GM12878 (cell line): ENCODE results near the gene GPR108. TPM values are rescaled to one million over a fixed set of nuclear protein-coding genes. Genes with fewer than 3 reads are reported as not detected.
A peak's percentile ranks its signal among the peaks of the same experiment; 100 is the strongest.

Source experiments
- BCL11A ChIP-seq: IDR thresholded peaks from 2 replicates; pipeline ENCODE4 v1.6.1; 2011; ENCODE audit warnings: low read depth, low read length
- CHD2 ChIP-seq: IDR thresholded peaks from 2 replicates; pipeline ENCODE4 v1.6.1; 2011; ENCODE audit warnings: low read depth, low read length, improper control_type of control experiment, borderline replicate concordance
- ELK1 ChIP-seq: IDR thresholded peaks from 2 replicates; pipeline ENCODE4 v1.6.1; 2012; ENCODE audit warnings: low read depth, low read length, improper control_type of control experiment
- NBN ChIP-seq: fragments of 450-650 bp; IDR thresholded peaks from 2 replicates; pipeline ENCODE4 v1.6.1; 2016
- NR2C1 ChIP-seq: fragments of 450-650 bp; IDR thresholded peaks from 2 replicates; pipeline ENCODE4 v1.6.1; 2017; ENCODE audit warnings: antibody characterized with exemption, mild to moderate bottlenecking, moderate library complexity
- PAX8 ChIP-seq: fragments of 450-650 bp; IDR thresholded peaks from 2 replicates; pipeline ENCODE4 v1.6.1; 2017; ENCODE audit warnings: mild to moderate bottlenecking, moderate library complexity
- POLR2A ChIP-seq: IDR thresholded peaks from 2 replicates; pipeline ENCODE4 v1.6.1; 2011; ENCODE audit warnings: low read depth, mild to moderate bottlenecking, low read length
- RB1 ChIP-seq: fragments of 450-650 bp; formaldehyde crosslinking; IDR thresholded peaks from 2 replicates; pipeline ENCODE4 v1.6.1; 2017; ENCODE audit warnings: mild to moderate bottlenecking, borderline replicate concordance
- SMAD1 ChIP-seq: fragments of 450-650 bp; IDR thresholded peaks from 2 replicates; pipeline ENCODE4 v1.6.1; 2018; ENCODE audit warnings: mild to moderate bottlenecking, low read depth; ENCODE audit not compliant: partially characterized antibody
- YBX1 ChIP-seq: fragments of 450-650 bp; IDR thresholded peaks from 2 replicates; pipeline ENCODE4 v1.6.1; 2016; ENCODE audit warnings: antibody characterized with exemption
- ZBED1 ChIP-seq: IDR thresholded peaks from 2 replicates; pipeline ENCODE4 v1.6.1; 2016; ENCODE audit warnings: borderline replicate concordance
- ZBTB11 ChIP-seq: fragments of 450-650 bp; formaldehyde crosslinking; IDR thresholded peaks from 2 replicates; pipeline ENCODE4 v1.5.0; 2022; ENCODE audit warnings: mild to moderate bottlenecking, missing genetic modification characterization
- polyA plus RNA-seq, 11 experiments: library from polyadenylated mRNA; depleted of rRNA in 4 of 11; unstranded in 6 of 11; stranded (reverse) in 5 of 11; fragments of >200 nt; fragmentation: Nextera tagmentation in 4 of 11; fragmentation: Illumina TruSeq in 1 of 11; extraction: Ambion mirVana in 4 of 11; extraction: Trizol in 1 of 11; gene quantifications; 1 replicate in 1 of 11; 2 replicates in 10 of 11; pipeline versions ENCODE4 v1.2.1 to v1.2.3, GENCODE V29; 2011 to 2016; ENCODE audit warnings: inconsistent platforms in 2 of 11, missing spikeins in 2 of 11, low read depth in 1 of 11
- total RNA-seq, 4 experiments: library from RNA; depleted of rRNA in 3 of 4; stranded (reverse); fragments of >200 nt in 3 of 4; fragmentation: Illumina TruSeq in 1 of 4; extraction: Trizol in 1 of 4; gene quantifications; 2 replicates each; pipeline versions ENCODE4 v1.2.1 to v1.2.3, GENCODE V29; 2013 to 2021

Gene GPR108
- total and polyA plus RNA-seq, 10 of the 15 experiments (the other 5 are each of a cell fraction or from before 2014, with no cell fraction given), result 4.4 to 87.2 (median 57.1) TPM

GRCh38 chr19:6737284-6737872 lies at the start of gene GPR108 (continued):
- TF ChIP-seq RB1, result peak; percentile 88; the same call in 1 of the 2 replicates
- TF ChIP-seq POLR2A, result peak; percentile 66
- TF ChIP-seq BCL11A, result no peak
- no peak for TF ChIP-seq YBX1
- TF ChIP-seq PAX8, result no peak
- peak; percentile 93 for TF ChIP-seq NBN
- peak; percentile 77 for TF ChIP-seq ZBTB11 (CRISPR knock-in tag)
- TF ChIP-seq NR2C1, result peak; percentile 85
- no peak for TF ChIP-seq ZBED1
- peak; percentile 97 for TF ChIP-seq CHD2
- TF ChIP-seq SMAD1, result no peak
- TF ChIP-seq ELK1, result peak; percentile 89
